HG03196 (cell line): ENCODE measurements around the gene SMARCA4.
"Not testable (repeated sequence)": the region's sequence is repeated elsewhere in the genome, so short reads cannot be mapped to it uniquely, and the experiment has no call there.

Experiments used
- ATAC-seq: cut with Tn5 transposase; IDR thresholded peaks from one replicate; pipeline ENCODE4 v1.9.1; 2021; ENCODE audit not compliant: unreplicated experiment

SMARCA4 gene

DNA sequence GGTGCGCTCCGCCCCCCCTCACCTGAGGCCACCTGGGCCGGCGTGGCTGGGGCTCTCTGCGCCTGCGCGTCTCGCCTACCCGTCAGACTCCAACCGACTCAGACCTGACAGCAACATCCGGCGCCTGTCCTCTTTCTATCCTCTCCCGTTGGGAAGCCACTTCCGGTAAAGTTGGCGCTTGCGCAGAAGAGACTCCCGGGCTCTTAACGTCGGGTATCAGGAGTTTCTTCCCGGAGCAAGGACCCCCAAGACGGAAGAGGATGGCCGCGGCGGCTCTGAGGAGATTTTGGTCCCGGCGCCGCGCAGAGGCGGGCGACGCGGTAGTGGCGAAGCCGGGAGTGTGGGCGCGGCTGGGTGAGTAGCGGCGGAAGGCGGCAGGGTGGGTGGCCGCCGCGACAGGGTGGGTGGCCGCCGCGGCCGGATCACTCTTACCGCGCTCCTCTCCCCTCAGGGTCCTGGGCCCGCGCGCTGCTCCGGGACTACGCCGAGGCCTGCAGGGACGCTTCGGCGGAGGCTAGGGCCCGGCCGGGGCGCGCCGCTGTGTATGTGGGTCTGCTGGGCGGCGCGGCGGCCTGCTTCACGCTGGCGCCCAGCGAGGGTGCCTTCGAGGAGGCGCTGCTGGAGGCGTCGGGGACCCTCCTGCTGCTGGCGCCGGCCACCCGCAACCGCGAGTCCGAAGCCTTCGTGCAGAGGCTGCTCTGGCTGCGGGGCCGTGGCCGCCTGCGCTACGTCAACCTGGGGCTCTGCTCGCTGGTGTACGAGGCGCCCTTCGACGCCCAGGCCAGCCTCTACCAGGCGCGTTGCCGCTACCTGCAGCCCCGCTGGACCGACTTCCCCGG is 32.0 kb upstream of the SMARCA4 start, which contains the start of the genes TIMM29 and YIPF2:
TSS of gene TIMM29 (plus strand) at position 249 of the 839 bp plus-strand sequence. CDS start at position 261, 12 bp downstream.
TSS of gene YIPF2 (minus strand) at position 77 of the 839 bp plus-strand sequence. CDS start 229 bp downstream, outside the sequence.
- peak; percentile 76 for ATAC-seq

GRCh38 chr19:10929402-10929794 is 31.4 kb upstream of the SMARCA4 start:
- no peak for ATAC-seq

- no peak for ATAC-seq
These were observed 25.3 kb upstream of the SMARCA4 start for GRCh38 chr19:10935371-10936059.

GRCh38 chr19:10936661-10937084 is 24.2 kb upstream of the SMARCA4 start:
- no peak for ATAC-seq

GRCh38 chr19:10941649-10942048 is 19.2 kb upstream of the SMARCA4 start:
- not testable (repeated sequence) for ATAC-seq

- ATAC-seq, result not testable (repeated sequence)
These were observed 17.4 kb upstream of the SMARCA4 start for GRCh38 chr19:10943412-10943811.

- ATAC-seq, result no peak
These were observed 15.6 kb upstream of the SMARCA4 start for GRCh38 chr19:10945264-10945663.

GRCh38 chr19:10946958-10947657 is 13.7 kb upstream of the SMARCA4 start:
- ATAC-seq, result no peak

DNA sequence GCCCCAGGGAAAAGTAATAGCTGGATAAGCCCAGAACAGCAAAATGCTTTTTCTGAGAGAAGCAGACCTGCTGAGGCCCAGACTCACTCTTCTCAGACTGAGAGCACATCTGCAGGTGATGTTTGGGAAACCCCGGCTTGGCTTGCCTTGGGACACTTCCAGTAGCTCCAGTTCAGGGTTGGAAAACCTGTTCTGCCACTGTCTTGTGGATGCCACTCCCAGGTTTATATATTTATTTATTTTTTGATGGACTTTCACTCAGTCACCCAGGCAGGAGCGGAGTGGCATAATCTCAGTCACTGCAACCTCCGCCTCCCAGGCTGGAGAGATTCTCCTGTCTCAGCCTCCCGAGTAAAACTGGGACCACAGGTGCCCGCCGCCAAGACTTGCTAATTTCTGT is 8.0 kb upstream of the SMARCA4 start:
- ATAC-seq, result no peak

- ATAC-seq, result not testable (repeated sequence)
These were observed 1.4 kb upstream of the SMARCA4 start for GRCh38 chr19:10959277-10959968.

- peak; percentile 37 for ATAC-seq
These were observed 437 bp downstream of the SMARCA4 start for GRCh38 chr19:10961073-10961860.

- no peak for ATAC-seq
These were observed 2.0 kb downstream of the SMARCA4 start for GRCh38 chr19:10962863-10963262.

GRCh38 chr19:10963865-10964264 is 3.0 kb downstream of the SMARCA4 start:
- no peak for ATAC-seq

GRCh38 chr19:10964903-10965302 is 4.1 kb downstream of the SMARCA4 start:
- no peak for ATAC-seq

GRCh38 chr19:10965398-10965797 is 4.6 kb downstream of the SMARCA4 start:
- no peak for ATAC-seq

DNA sequence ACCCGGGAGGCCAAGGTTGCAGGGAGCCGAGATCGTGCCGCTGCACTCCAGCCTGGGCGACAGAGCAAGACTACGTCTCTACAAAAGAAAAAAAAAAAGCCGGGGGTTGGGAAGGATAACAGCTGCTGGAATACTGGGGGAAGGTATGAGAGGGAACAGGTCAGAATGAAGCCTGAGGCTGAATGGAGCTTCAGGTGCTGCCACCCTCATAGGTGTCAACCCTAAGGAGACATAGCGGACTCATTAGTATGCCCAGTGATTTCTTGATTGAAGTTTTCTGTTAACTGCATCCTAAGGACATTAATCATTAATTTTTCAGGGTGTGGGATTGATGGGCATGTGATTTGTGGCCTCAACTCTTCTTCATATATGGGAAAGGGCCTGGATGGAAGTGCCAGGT is 6.0 kb downstream of the SMARCA4 start:
- no peak for ATAC-seq

- no peak for ATAC-seq
These were observed 7.8 kb downstream of the SMARCA4 start for GRCh38 chr19:10968527-10969135.

- no peak for ATAC-seq
These were observed 10.4 kb downstream of the SMARCA4 start for GRCh38 chr19:10971107-10971726.
